NCI-H1092 treated with DMSO at 0.1 percent for 48 hours (cell line): ENCODE results near the gene TNFSF15.

Experiments
- DNase-seq: peaks from one replicate; lab custom pipeline; 2025; lab: John Stamatoyannopoulos, UW

The TNFSF15 gene

GRCh38 chr9:114825126-114825795, 19.4 kb upstream of the TNFSF15 start:
- DNase-seq: no peak

- no peak for DNase-seq
Observed at GRCh38 chr9:114824110-114824509, 18.3 kb upstream of the TNFSF15 start.

- no peak for DNase-seq
Observed at GRCh38 chr9:114823441-114823840, 17.6 kb upstream of the TNFSF15 start.

GRCh38 chr9:114822708-114823107, 16.9 kb upstream of the TNFSF15 start:
- DNase-seq: no peak

GRCh38 chr9:114820776-114821501, 15.1 kb upstream of the TNFSF15 start:
- no peak for DNase-seq

- DNase-seq: no peak
Observed at GRCh38 chr9:114818178-114818577, 12.3 kb upstream of the TNFSF15 start.

- DNase-seq: no peak
Observed at GRCh38 chr9:114813717-114814418, 8.0 kb upstream of the TNFSF15 start.

GRCh38 chr9:114811966-114812636, 6.3 kb upstream of the TNFSF15 start:
- DNase-seq: peak; percentile 10

- no peak for DNase-seq
Observed at GRCh38 chr9:114811301-114811700, 5.5 kb upstream of the TNFSF15 start.

GRCh38 chr9:114810614-114811013, 4.8 kb upstream of the TNFSF15 start:
- no peak for DNase-seq

- no peak for DNase-seq
Observed at GRCh38 chr9:114806526-114806900, 674 bp upstream of the TNFSF15 start.

- DNase-seq: no peak
Observed at GRCh38 chr9:114804505-114804904, 1.3 kb downstream of the TNFSF15 start.

- DNase-seq: no peak
Observed at GRCh38 chr9:114803479-114804265, 2.2 kb downstream of the TNFSF15 start.

- DNase-seq: no peak
Observed at GRCh38 chr9:114799925-114800324, 5.9 kb downstream of the TNFSF15 start.

- DNase-seq: no peak
Observed at GRCh38 chr9:114799441-114799840, 6.4 kb downstream of the TNFSF15 start.

- no peak for DNase-seq
Observed at GRCh38 chr9:114798780-114799427, 6.9 kb downstream of the TNFSF15 start.

- DNase-seq: no peak
Observed at GRCh38 chr9:114798101-114798500, 7.7 kb downstream of the TNFSF15 start.

- no peak for DNase-seq
Observed at GRCh38 chr9:114792396-114792795, 13.4 kb downstream of the TNFSF15 start.

GRCh38 chr9:114791736-114792135, 14.1 kb downstream of the TNFSF15 start:
- no peak for DNase-seq

GRCh38 chr9:114791312-114791711, 14.5 kb downstream of the TNFSF15 start:
- DNase-seq: no peak

- no peak for DNase-seq
Observed at GRCh38 chr9:114790521-114790920, 15.3 kb downstream of the TNFSF15 start.
